RWPE1 (cell line): ENCODE results near the gene PLA2G2F.
A peak's percentile ranks its signal among the peaks of the same experiment; 100 is the strongest.

Source experiments
- CTCF ChIA-PET: fragments of 350-600 bp; sonication (Branson Sonifier 250); formaldehyde crosslinking; extraction: SDS; loops from one replicate; lab custom pipeline; 2021; lab: Yijun Ruan, JAX
- POLR2A ChIA-PET: fragments of 400-600 bp; formaldehyde crosslinking; extraction: SDS; loops from one replicate; lab custom pipeline; 2020; ENCODE audit warnings: antibody characterized with exemption; ENCODE audit not compliant: low non-redundant PET; lab: Yijun Ruan, JAX
- DNase-seq: peaks from one replicate; pipeline ENCODE4 v3.0.0; 2012; ENCODE audit warnings: low spot score
- H3K27ac ChIP-seq: fragments of 450-650 bp; 2 replicates; pipeline ENCODE4 v1.5.1; 2017
- TF ChIP-seq, protein P1 (sequence below): fragments of 450-650 bp; conservative IDR thresholded peaks from 2 replicates; pipeline ENCODE4 v1.5.1; 2017; ENCODE audit warnings: low read depth, mild to moderate bottlenecking

Gene PLA2G2F

DNA sequence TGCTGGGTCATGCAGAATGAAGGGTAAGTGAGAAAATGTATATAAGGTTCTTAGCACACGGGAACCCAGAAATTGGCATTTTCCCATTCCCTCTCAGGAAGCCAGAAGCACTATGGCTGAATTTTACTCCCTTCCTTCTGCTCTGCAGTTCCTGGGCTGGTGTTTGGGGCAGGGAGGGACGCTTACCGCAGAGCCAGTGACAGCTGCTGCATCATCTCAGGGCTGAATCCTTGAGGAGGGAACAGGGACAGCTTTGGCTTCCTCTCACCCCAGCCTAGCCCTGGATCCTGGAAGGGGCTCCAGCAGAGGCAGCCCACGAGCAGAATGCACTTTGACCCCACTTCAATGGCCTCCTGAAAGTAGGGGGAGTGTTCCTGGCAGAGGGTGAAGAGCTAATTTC is 31.8 kb upstream of the PLA2G2F start:
- CTCF ChIA-PET: no interaction called here

DNA sequence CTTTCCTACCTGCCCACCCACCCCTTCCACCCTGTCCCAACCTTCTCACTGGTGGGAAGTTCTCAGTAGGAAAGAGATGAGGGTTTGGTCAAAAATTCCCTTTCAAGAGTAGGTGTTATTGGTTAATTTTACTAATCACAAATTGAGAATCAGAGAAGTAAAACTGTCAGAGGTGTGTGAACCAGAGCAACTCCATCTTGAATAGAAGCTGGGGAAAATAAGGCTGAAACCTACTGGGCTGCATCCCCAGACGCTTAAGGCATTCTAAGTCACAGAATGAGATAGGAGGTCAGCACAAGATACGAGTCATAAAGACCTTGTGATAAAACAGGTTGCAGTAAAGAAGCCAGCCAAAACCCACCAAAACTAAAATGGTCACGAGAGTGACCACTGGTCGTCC is 31.3 kb upstream of the PLA2G2F start:
- POLR2A ChIA-PET: no interaction called here
- TF ChIP-seq, protein P1, sequence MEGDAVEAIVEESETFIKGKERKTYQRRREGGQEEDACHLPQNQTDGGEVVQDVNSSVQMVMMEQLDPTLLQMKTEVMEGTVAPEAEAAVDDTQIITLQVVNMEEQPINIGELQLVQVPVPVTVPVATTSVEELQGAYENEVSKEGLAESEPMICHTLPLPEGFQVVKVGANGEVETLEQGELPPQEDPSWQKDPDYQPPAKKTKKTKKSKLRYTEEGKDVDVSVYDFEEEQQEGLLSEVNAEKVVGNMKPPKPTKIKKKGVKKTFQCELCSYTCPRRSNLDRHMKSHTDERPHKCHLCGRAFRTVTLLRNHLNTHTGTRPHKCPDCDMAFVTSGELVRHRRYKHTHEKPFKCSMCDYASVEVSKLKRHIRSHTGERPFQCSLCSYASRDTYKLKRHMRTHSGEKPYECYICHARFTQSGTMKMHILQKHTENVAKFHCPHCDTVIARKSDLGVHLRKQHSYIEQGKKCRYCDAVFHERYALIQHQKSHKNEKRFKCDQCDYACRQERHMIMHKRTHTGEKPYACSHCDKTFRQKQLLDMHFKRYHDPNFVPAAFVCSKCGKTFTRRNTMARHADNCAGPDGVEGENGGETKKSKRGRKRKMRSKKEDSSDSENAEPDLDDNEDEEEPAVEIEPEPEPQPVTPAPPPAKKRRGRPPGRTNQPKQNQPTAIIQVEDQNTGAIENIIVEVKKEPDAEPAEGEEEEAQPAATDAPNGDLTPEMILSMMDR: no peak
- H3K27ac ChIP-seq: no peak overlapping the region
- no peak for DNase-seq
- CTCF ChIA-PET: no interaction called here

More for the DNA sequence above, 31.8 kb upstream of the PLA2G2F start:
- POLR2A ChIA-PET: no interaction called here
- TF ChIP-seq, protein P1: no peak
- no peak for DNase-seq
- no peak overlapping the region for H3K27ac ChIP-seq

GRCh38 chr1:20108366-20109123 is 30.6 kb upstream of the PLA2G2F start:
- ChIA-PET CTCF (interaction anchor here (0.6 kb wide), 1 partner anchor 43 kb away, joined by 5 read pairs; no protein-coding TSS in a partner anchor), POLR2A (interaction anchor here (0.6 kb wide), 1 partner anchor 43 kb away, joined by 4 read pairs; no protein-coding TSS in a partner anchor)
- no peak overlapping the region for H3K27ac ChIP-seq
- TF ChIP-seq, protein P1: no peak
- no peak for DNase-seq

GRCh38 chr1:20109223-20109856 is 29.8 kb upstream of the PLA2G2F start:
- CTCF ChIA-PET: no interaction called here
- POLR2A ChIA-PET: no interaction called here
- TF ChIP-seq, protein P1: no peak
- no peak overlapping the region for H3K27ac ChIP-seq
- DNase-seq: no peak

GRCh38 chr1:20110679-20111078 is 28.4 kb upstream of the PLA2G2F start:
- TF ChIP-seq, protein P1: no peak
- ChIA-PET POLR2A (no interaction called here), CTCF (no interaction called here)
- no peak overlapping the region for H3K27ac ChIP-seq
- DNase-seq: peak; percentile 63

GRCh38 chr1:20111452-20111851 is 27.7 kb upstream of the PLA2G2F start:
- no peak for DNase-seq
- ChIA-PET POLR2A (no interaction called here), CTCF (no interaction called here)
- H3K27ac ChIP-seq: no peak overlapping the region
- TF ChIP-seq, protein P1: no peak
